Muscle of arm (tissue), 12 donors: Measurements from ENCODE around the gene ETV7. TPM values are rescaled to one million over a fixed set of nuclear protein-coding genes. Genes with fewer than 3 reads are reported as not detected.
"Not testable (repeated sequence)": the region's sequence is repeated elsewhere in the genome, so short reads cannot be mapped to it uniquely, and the experiment has no call there.

ENCODE experiments used
- DNase-seq: peaks from one replicate; pipeline ENCODE4 v3.0.0-alpha.2; 2013
- polyA plus RNA-seq, 12 donors: library from polyadenylated mRNA; unstranded; fragments of 120-200 nt; gene quantifications; one replicate each; pipeline ENCODE4 v1.2.1, GENCODE V29; 2013; ENCODE audit not compliant: insufficient read length in 12 of 12

The ETV7 gene
- polyA plus RNA-seq, 12 donors: 0.14 to 0.44 (median 0.16) TPM; not detected in 7

DNA sequence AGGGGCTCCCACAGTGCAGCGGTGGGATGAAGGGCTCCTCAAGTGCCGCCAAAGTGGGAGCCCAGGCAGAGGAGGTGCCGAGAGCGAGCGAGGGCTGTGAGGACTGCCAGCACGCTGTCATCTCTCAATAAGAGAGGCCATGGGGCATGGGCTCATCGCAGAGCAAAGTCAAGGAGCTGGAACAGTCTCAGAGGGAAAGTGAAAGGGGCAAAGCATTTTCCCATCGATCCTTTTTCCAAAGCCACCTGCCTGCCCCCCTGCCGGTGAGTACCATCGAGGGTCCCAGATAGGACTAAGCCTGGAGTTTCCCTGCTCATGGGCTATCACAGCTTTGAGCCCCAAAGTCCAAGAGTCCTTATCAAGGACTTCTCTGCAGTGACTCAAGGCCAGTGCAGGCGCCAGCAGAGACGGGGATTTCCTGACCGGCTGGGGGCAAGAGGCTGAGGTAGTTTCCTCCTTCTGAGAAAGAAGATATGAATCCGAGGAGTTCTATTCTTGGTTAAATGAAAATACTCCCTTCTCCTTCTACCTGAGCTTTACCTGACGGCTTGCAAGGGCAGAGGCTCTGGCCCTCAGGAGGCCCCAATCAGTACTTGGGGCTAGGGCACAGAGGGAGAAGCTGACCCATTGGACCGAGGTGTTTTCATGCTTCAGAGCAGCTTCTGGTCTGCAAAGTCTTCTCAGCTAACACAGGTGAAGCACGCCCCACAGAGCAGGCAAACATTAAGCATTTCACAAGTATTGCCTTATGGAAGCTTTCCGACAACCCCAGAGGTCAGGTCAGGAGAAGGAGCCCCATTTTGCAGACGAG is 22.6 kb downstream of the ETV7 start:
- no peak for DNase-seq

DNA sequence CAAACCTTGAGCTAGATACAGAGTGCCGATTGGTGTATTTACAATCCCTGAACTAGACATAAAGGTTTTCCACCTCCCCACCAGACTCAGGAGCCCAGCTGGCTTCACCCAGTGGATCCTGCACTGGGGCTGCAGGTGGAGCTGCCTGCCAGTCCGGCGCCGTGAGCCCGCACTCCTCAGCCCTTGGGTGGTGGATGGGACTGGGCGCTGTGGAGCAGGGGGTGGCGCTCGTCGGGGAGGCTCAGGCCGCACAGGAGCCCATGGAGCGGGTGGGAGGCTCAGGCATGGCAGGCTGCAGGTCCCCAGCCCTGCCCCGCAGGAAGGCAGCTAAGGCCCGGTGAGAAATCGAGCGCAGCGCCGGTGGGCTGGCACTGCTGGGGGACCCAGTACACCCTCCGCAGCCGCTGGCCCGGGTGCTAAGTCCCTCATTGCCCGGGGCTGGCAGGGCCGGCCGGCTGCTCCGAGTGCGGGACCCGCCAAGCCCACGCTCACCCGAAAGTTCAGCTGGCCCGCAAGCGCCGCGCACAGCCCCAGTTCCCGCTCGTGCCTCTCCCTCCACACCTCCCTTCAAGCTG is 23.3 kb downstream of the ETV7 start:
- DNase-seq: not testable (repeated sequence)

GRCh38 chr6:36363371-36363752 is 24.1 kb downstream of the ETV7 start:
- not testable (repeated sequence) for DNase-seq

DNA sequence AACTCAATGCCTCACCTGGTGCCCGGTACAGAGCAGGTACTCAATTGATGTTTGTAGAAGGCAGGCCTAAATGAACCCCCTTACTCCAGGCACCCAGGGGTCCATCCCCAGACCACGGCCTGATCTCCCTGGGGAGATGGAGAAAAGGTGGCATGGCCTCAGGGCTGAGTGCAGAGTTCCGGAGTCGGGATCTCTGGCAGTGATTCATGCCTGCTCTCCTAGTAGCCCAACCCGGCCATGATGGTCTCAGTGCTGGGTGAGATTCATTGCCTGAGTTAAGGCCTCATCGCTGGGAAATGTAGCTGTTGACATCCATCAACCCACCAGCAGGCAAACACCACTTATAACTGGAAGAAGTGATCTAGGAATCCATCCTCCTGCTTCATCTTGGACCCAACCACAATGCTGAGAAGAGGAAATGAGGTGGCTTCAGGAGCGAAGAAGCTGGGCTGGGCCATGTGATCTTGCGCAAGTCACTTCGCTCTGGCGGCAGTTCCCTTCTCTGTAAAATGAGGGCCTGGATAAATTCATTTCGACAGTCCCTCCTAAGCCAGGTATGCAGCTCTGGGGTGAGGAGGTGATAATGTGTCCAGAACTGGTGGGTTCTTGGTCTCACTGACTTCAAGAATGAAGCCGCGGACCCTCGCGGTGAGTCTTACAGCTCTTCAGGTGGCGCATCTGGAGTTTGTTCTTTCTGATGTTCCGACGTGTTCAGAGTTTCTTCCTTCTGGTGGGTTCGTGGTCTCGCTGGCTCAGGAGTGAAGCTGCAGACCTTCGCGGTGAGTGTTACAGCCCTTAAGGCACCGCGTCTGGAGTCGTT is 24.7 kb downstream of the ETV7 start:
- DNase-seq: no peak

DNA sequence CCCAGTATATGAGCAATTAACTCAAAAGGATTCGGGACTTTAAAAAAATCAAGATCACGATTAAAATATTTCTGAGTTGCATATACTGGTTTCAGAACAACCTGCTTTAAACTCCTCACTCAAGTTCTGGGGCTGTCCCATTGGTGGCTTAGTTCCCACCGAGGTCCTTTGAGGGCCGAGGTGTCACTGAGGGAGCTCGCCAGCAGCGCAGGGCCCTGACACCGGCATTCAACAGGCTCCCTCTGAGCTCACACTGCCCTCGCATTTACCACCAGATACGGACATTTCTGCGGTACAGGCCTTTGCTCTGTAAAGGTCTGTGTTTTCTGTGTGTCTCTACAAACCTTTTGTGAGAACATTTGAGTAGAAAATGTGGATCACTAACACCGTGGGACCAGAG is 26.4 kb downstream of the ETV7 start:
- DNase-seq: no peak

- peak; percentile 85 for DNase-seq
Observed at GRCh38 chr6:36360241-36361054, 27.0 kb downstream of the ETV7 start.

GRCh38 chr6:36358226-36358915 is 29.1 kb downstream of the ETV7 start:
- no peak for DNase-seq

DNA sequence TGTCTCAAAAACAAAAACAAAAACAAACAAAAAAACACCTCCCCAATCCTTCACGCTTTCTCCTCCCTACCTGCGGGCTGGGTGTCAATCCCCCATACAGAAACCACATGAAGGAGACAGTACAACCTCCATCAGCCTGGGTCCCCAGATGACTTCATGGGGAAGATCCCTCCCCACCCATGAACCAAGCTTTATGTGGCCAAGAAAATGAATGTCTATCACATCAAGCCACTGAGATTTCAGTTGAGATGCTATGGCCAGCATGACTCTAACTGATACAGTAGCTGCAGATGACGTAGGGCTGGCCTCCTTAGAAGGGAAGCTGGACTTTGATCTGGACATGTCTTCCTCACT is 29.6 kb downstream of the ETV7 start:
- DNase-seq: no peak

GRCh38 chr6:36355819-36356218 is 31.6 kb downstream of the ETV7 start:
- no peak for DNase-seq

GRCh38 chr6:36353411-36353915 is 34.0 kb downstream of the ETV7 start:
- no peak for DNase-seq

- DNase-seq: no peak
Observed at GRCh38 chr6:36352477-36353157, 34.9 kb downstream of the ETV7 start.

DNA sequence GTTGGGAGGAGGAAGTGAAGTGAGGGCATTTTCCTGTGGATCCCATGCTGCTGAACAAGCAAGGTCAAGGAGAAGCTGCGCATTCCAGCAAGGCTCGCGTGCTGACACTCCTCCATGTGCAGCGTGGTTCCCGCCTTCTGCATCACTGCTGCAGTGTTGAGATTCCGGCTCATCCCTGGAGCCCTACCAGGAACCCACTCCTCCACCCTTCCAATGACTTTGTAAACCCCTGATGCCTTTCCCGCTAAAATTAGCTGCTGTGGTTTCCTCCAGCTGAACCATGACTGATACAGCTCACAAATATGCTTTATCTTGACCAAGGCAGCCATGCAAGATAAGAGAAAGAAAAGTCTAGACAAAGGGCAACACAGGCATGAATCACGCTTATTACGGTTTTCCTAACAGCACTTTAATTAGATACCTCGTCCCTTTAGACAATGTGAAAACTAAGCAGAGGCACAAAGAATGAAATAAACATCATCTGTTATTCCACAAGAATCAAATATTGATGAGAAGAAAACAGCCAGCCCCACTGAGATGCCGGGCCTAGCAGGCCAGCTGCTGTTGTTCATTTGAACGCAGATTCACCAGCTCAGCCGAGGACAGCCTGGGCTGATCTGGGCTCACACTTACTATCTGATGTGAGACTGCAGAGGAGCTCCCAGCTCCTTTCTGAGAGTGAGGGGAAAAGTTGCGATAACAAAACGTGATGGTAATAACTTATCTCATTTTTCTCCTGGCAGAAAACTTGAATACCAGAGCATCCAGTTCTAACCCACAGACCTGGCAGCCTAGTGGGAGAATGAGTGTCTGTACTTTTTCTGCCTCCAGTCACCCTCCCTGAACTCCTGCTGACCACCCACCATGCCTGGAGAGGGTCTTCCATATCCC is 36.5 kb downstream of the ETV7 start:
- DNase-seq: no peak

DNA sequence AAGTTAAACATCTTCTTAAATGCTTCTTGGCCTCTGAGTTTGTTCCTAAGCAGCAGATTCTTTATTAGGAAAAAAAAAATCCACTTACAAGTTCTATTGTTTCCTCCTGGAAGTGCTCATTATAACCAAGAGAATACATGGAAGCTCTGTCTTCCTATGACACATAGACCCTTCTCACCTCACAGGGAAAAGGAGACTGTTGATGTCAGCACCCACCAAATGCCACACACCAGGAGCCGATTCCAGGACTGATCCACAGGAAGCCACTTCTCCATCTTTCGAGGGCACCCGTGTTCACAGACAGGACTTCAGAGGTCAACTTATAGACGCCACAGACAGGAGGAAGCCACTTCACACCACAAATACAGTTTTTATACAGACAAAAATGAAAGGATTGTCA is 37.4 kb downstream of the ETV7 start:
- no peak for DNase-seq

- no peak for DNase-seq
Observed at GRCh38 chr6:36349240-36349639, 38.2 kb downstream of the ETV7 start.

- DNase-seq: no peak
Observed at GRCh38 chr6:36347621-36348020, 39.8 kb downstream of the ETV7 start.

DNA sequence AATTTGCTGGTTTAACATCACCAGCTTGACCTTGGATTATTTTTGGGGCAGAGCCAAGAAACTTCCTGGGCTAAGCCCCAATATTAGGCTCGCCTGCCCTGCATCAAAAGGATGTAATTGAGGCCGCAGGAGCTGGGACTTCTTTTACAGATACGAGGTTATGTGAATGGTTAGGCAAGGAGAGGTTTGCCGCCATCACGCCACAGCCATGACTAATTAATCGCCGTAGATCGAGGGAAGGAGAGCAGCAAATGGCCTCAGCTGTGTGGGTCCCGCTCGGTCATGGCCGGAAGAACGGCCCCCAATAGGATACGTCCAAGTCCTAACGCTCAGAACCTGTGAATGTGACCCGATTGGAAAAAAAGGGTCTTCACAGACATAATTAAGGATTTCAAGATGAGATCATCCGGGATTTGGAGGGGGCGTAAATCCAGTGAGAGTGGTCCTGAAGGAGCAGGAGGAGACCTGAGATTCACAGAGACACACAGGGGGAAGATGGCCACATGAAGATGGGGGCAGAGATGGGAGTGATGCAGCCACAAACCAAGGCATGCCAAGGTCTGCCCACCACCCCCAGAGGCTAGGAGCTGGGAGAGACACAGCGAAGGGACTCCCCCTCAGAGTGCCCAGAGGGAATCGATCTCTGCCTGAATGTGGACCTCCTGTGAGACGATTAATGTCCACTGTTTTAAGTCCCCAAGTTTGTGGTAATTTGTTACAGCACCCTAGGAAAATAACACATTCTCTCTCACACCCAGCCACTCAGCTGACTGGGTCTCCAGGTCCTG is 40.8 kb downstream of the ETV7 start:
- DNase-seq: no peak

- DNase-seq: no peak
Observed at GRCh38 chr6:36345681-36346466, 41.6 kb downstream of the ETV7 start.
